Colonic mucosa (tissue), 4 donors: ENCODE measurements around the gene MAGI2. TPM values are rescaled to one million over a fixed set of nuclear protein-coding genes. Genes with fewer than 3 reads are reported as not detected.
A peak's percentile ranks its signal among the peaks of the same experiment; 100 is the strongest.

Experiments used
- DNase-seq: peaks from one replicate; pipeline ENCODE4 v3.0.0-alpha.2; 2020
- H3K27ac ChIP-seq: fragments of 200-600 bp; one replicate; pipeline ENCODE4 v1.8.0; 2021
- H3K27me3 ChIP-seq: fragments of 200-600 bp; one replicate; pipeline ENCODE4 v1.8.0; 2021
- H3K36me3 ChIP-seq: fragments of 200-600 bp; one replicate; pipeline ENCODE4 v1.8.0; 2021
- H3K4me1 ChIP-seq: fragments of 200-600 bp; one replicate; pipeline ENCODE4 v1.8.0; 2021; ENCODE audit warnings: mild to moderate bottlenecking
- H3K4me3 ChIP-seq: fragments of 200-600 bp; one replicate; pipeline ENCODE4 v1.8.0; 2021
- H3K9ac ChIP-seq, 2 donors: one replicate each; pipeline ENCODE4 v1.7.0; 2013; ENCODE audit warnings: control low read depth in 2 of 2, low read depth in 2 of 2, low read length in 2 of 2
- H3K9me3 ChIP-seq: fragments of 200-600 bp; one replicate; pipeline ENCODE4 v1.8.0; 2021
- CTCF ChIP-seq: fragments of 200-600 bp; IDR thresholded peaks from one replicate; pipeline ENCODE4 v1.8.0; 2022; ENCODE audit warnings: antibody characterized with exemption, mild to moderate bottlenecking
- intact Hi-C: fragments of 100-400 bp; cut with DNase I; formaldehyde crosslinking; loops from one replicate; pipeline ENCODE4 v1.14.1; 2022
- total RNA-seq, 2 donors: library from RNA; stranded (reverse); fragmentation: NEBNext Ultra II Directional in 1 of 2; extraction: Animal tissue kit (Norgen Biotek cat#: 25700) in 1 of 2; gene quantifications; one replicate each; pipeline ENCODE4 v1.2.1, GENCODE V29; 2021
- donor health status: healthy.
- donor health status: DM: no; HTN: no; CAD: no.
- donor health status: DM: no; HTN: no; CAD: no.

Gene MAGI2
- total RNA-seq, 2 donors from 2014 or later, result 1.1 to 2.4 TPM

GRCh38 chr7:78020874-78021249 is 1432.6 kb downstream of the MAGI2 start:
- DNase-seq, result no peak
- Histone ChIP-seq H3K4me1 (no peaks in the 10 kb centered on the region), H3K36me3 (no peaks in the 10 kb centered on the region), H3K27me3 (no peaks in the 10 kb centered on the region), H3K9me3 (no peaks in the 10 kb centered on the region), H3K4me3 (no peak overlapping the region), H3K9ac (no peak overlapping the region), H3K27ac (no peak overlapping the region)
- TF ChIP-seq CTCF, result no peak
- intact Hi-C loops, result no loop called here

- peak overlapping the region in 1 of 2 donors; percentile 53 for H3K9ac ChIP-seq
- TF ChIP-seq CTCF, result peak; percentile 64
Observed at GRCh38 chr7:78020136-78020873, 1433.2 kb downstream of the MAGI2 start.

GRCh38 chr7:78019447-78020135 is 1433.9 kb downstream of the MAGI2 start:
- intact Hi-C loops, result no loop called here
- TF ChIP-seq CTCF, result no peak
- H3K9ac ChIP-seq, result peak overlapping the region in 1 of 2 donors; percentile 71

More at GRCh38 chr7:78020136-78020873, 1433.2 kb downstream of the MAGI2 start:
- DNase-seq, result peak; percentile 79
- Histone ChIP-seq H3K4me1 (no peaks in the 10 kb centered on the region), H3K9me3 (no peaks in the 10 kb centered on the region), H3K27ac (peak overlapping the region; percentile 90), H3K27me3 (no peaks in the 10 kb centered on the region), H3K4me3 (peak overlapping the region; percentile 57), H3K36me3 (no peaks in the 10 kb centered on the region)
- intact Hi-C loops, result no loop called here

GRCh38 chr7:78018641-78019446 is 1434.6 kb downstream of the MAGI2 start:
- Histone ChIP-seq H3K4me3 (peak overlapping the region; percentile 35), H3K9ac (peak overlapping the region; percentile 56 to 61), H3K36me3 (no peaks in the 10 kb centered on the region), H3K27me3 (no peaks in the 10 kb centered on the region), H3K9me3 (no peaks in the 10 kb centered on the region), H3K27ac (peak overlapping the region; percentile 63), H3K4me1 (no peaks in the 10 kb centered on the region)
- DNase-seq, result peak; percentile 59
- intact Hi-C loops, result no loop called here
- TF ChIP-seq CTCF, result no peak

More at GRCh38 chr7:78019447-78020135, 1433.9 kb downstream of the MAGI2 start:
- Histone ChIP-seq H3K36me3 (no peaks in the 10 kb centered on the region), H3K9me3 (no peaks in the 10 kb centered on the region), H3K4me3 (peak overlapping the region; percentile 57), H3K4me1 (no peaks in the 10 kb centered on the region), H3K27me3 (no peaks in the 10 kb centered on the region), H3K27ac (peak overlapping the region; percentile 90)
- DNase-seq, result peak; percentile 93

GRCh38 chr7:78017591-78018100 is 1435.8 kb downstream of the MAGI2 start:
- no peak for DNase-seq
- no peak for TF ChIP-seq CTCF
- no peaks in the 10 kb centered on the region for H3K9me3 ChIP-seq
- H3K4me1 ChIP-seq, result no peaks in the 10 kb centered on the region
- no peaks in the 10 kb centered on the region for H3K36me3 ChIP-seq
- intact Hi-C loops, result no loop called here
- no peak overlapping the region for H3K27ac ChIP-seq
- no peaks in the 10 kb centered on the region for H3K27me3 ChIP-seq
- H3K9ac ChIP-seq, result peak overlapping the region in 1 of 2 donors; percentile 14
- H3K4me3 ChIP-seq, result no peak overlapping the region
